ENCODE results near the gene ZNF777. TPM values are rescaled to one million over a fixed set of nuclear protein-coding genes. Genes with fewer than 3 reads are reported as not detected.

Gene ZNF777
- total and polyA plus RNA-seq, 9 of the 15 experiments (the other 6 are each of a cell fraction or from before 2014, with no cell fraction given): 0.11 to 32.6 (median 9.0) TPM

- Histone ChIP-seq H3K9ac (ENCODE audit: insufficient read depth in 1 of 2, low read depth in 2 of 2, low read length in 2 of 2) (no peak overlapping the region; a peak in 1 of 4 replicates), H2AFZ (ENCODE audit: low read depth, low read length) (no peak overlapping the region), H3K4me2 (ENCODE audit: insufficient read depth, low read length) (no peak overlapping the region), H4K20me1 (replicated peaks; ENCODE audit: control insufficient read depth, insufficient read depth, low read length) (no peaks in the 10 kb centered on the region), H3K79me2 (ENCODE audit: control insufficient read depth, insufficient read depth, low read length) (no peaks in the 10 kb centered on the region), H3K4me3 (no peak overlapping the region), H3K9me1 (ENCODE audit: control insufficient read depth, insufficient read depth, low read length) (no peaks in the 10 kb centered on the region), H3K9me3 (replicated peaks; ENCODE audit: control insufficient read depth, insufficient read depth, low read depth, low read length) (no peaks in the 10 kb centered on the region), H3K27me3 (ENCODE audit: control insufficient read depth in 2 of 2, insufficient read depth in 2 of 2, low read length in 2 of 2) (no peaks in the 10 kb centered on the region), H3K27ac (ENCODE audit: extremely low read depth, low read depth, low read length) (no peak overlapping the region), H3K36me3 (ENCODE audit: control insufficient read depth, insufficient read depth, low read length) (no peaks in the 10 kb centered on the region), H3K4me1 (replicated peaks in 1 of 2; ENCODE audit: control insufficient read depth in 2 of 2, insufficient read depth in 2 of 2, low read length in 2 of 2) (peaks cover 3 to 26% of the 10 kb centered on the region in 2 experiments; a peak in 3 of 5 replicates)
- no peak for TF ChIP-seq ZNF140 (CRISPR knock-in tag; IDR thresholded peaks at IDR 0.05)
- TF ChIP-seq NR2C2 (CRISPR knock-in tag; IDR thresholded peaks at IDR 0.05): no peak
- TF ChIP-seq NR2C2 (tag; IDR thresholded peaks at IDR 0.05): no peak
- no peak for TF ChIP-seq PRPF4 (IDR thresholded peaks at IDR 0.05; ENCODE audit: insufficient read depth, low read depth, low read length, poor library complexity, severe bottlenecking)
- TF ChIP-seq ELF1 (tag; IDR thresholded peaks at IDR 0.05): no peak
- no peak for TF ChIP-seq DIDO1 (tag; IDR thresholded peaks at IDR 0.05; ENCODE audit: low read depth)
- TF ChIP-seq SUPT5H (IDR thresholded peaks at IDR 0.05): no peak
- no peak for TF ChIP-seq ZKSCAN3 (CRISPR knock-in tag; IDR thresholded peaks at IDR 0.05)
- TF ChIP-seq KLF6 (CRISPR knock-in tag; IDR thresholded peaks at IDR 0.05; ENCODE audit: borderline replicate concordance): no peak
- no peak for TF ChIP-seq THRB (CRISPR knock-in tag; conservative IDR thresholded peaks at IDR 0.05)
- TF ChIP-seq ESRRB (CRISPR knock-in tag; IDR thresholded peaks at IDR 0.05; ENCODE audit: borderline replicate concordance): no peak
- TF ChIP-seq ZNF174 (CRISPR knock-in tag; IDR thresholded peaks at IDR 0.05): no peak
- no peak for TF ChIP-seq RFX1 (IDR thresholded peaks at IDR 0.05)
- no peak for TF ChIP-seq ETS2 (tag; IDR thresholded peaks at IDR 0.05; ENCODE audit: borderline replicate concordance, poor library complexity, severe bottlenecking)
- no peak for TF ChIP-seq ZNF274 (IDR thresholded peaks at IDR 0.05; ENCODE audit: borderline replicate concordance, low read depth, low read length)
- no peak for TF ChIP-seq ZNF695 (CRISPR knock-in tag; IDR thresholded peaks at IDR 0.05)
- TF ChIP-seq E2F6 (IDR thresholded peaks at IDR 0.05; ENCODE audit: borderline replicate concordance in 1 of 2, extremely low read depth in 1 of 2, insufficient read depth in 1 of 2, insufficient read length in 1 of 2, low read depth in 1 of 2, low read length in 1 of 2, poor library complexity in 1 of 2, severe bottlenecking in 1 of 2): no peak
- ATAC-seq: no peak
- no peak for FAIRE-seq
- ChIA-PET CTCF (ENCODE audit: low intra/inter-chr PET ratio) (interaction anchor here (1.4 to 2.7 kb wide), 2 partner anchors 113 to 184 kb away, joined by 4 to 9 read pairs; partner anchors contain the start of gene ZNF212), POLR2A (interaction anchor here (0.5 to 1.2 kb wide), 4 partner anchors 18 to 1933 kb away, joined by 3 to 5 read pairs (median 4); no protein-coding TSS in a partner anchor)
- no peak for DNase-seq (ENCODE audit: extremely low read depth in 1 of 4, low spot score in 3 of 4)
- intact Hi-C loops (cut with micrococcal nuclease) (loop anchor here (2.0 to 10.0 kb wide), 4 partner anchors 37 to 226 kb away; partner anchors contain the start of genes ZNF282, ZNF746 and ZNF777), in situ Hi-C loops (cut with MboI) (no loop called here)
- no TSS peak for BruUV-seq (replicated peaks)
- WGBS (ENCODE audit: insufficient coverage, low coverage, missing lambda C conversion rate): 77% methylated on average over 24 of the region's 24 CpGs
Observed at GRCh38 chr7:149423449-149424110, 37.3 kb downstream of the ZNF777 start.

Measured in K562 (cell line).